ENCODE data around the gene CAMK2B. TPM values are rescaled to one million over a fixed set of nuclear protein-coding genes. Genes with fewer than 3 reads are reported as not detected.

Gene CAMK2B
- total RNA-seq, 1 experiment from 2014 or later, result not detected

- Histone ChIP-seq H3K27me3 (replicated peaks; ENCODE audit: control insufficient read depth, insufficient read depth, low read length) (no peaks in the 10 kb centered on the region), H3K9me3 (no peaks in the 10 kb centered on the region), H3K36me3 (ENCODE audit: control insufficient read depth, insufficient read depth, low read length) (no peaks in the 10 kb centered on the region), H3K4me1 (peaks cover 9% of the 10 kb centered on the region; the same call in 1 of the 2 replicates), H3K4me3 (ENCODE audit: low read depth, low read length) (no peak overlapping the region)
- peaks cover 9% of the 10 kb centered on the region for H3K9me3 Mint-ChIP-seq (ENCODE audit: unreplicated experiment)
- no peak overlapping the region for H3K27ac Mint-ChIP-seq (ENCODE audit: unreplicated experiment)
- TF ChIP-seq CTCF (IDR thresholded peaks at IDR 0.05; ENCODE audit: insufficient read depth in 1 of 2, low read depth in 1 of 2, low read length in 1 of 2, severe bottlenecking in 1 of 2, unreplicated experiment in 1 of 2), result no peak
- CTCF ChIA-PET, result no interaction called here
- no peaks in the 10 kb centered on the region for H3K4me1 Mint-ChIP-seq (ENCODE audit: low read depth, unreplicated experiment)
- POLR2A ChIA-PET, result no interaction called here
- no peaks in the 10 kb centered on the region for H3K36me3 Mint-ChIP-seq (ENCODE audit: insufficient read depth, unreplicated experiment)
- H3K27me3 Mint-ChIP-seq (ENCODE audit: insufficient read depth, unreplicated experiment), result no peaks in the 10 kb centered on the region
- H3K4me3 Mint-ChIP-seq (ENCODE audit: unreplicated experiment), result no peak overlapping the region
- intact Hi-C loops (cut with micrococcal nuclease; ENCODE audit: unreplicated experiment), result no loop called here
- no peak for DNase-seq
- BruUV-seq (replicated peaks), result no TSS peak
These were observed 68.2 kb downstream of the CAMK2B start for GRCh38 chr7:44257213-44257612.

GRCh38 chr7:44256459-44256858 is 68.9 kb downstream of the CAMK2B start:
- BruUV-seq (replicated peaks), result no TSS peak
- no peaks in the 10 kb centered on the region for H3K27me3 Mint-ChIP-seq (ENCODE audit: insufficient read depth, unreplicated experiment)
- CTCF ChIA-PET, result no interaction called here
- H3K9me3 Mint-ChIP-seq (ENCODE audit: unreplicated experiment), result peaks cover 9% of the 10 kb centered on the region
- Histone ChIP-seq H3K9me3 (no peaks in the 10 kb centered on the region), H3K27me3 (replicated peaks; ENCODE audit: control insufficient read depth, insufficient read depth, low read length) (no peaks in the 10 kb centered on the region), H3K4me3 (ENCODE audit: low read depth, low read length) (no peak overlapping the region), H3K4me1 (peaks cover 9% of the 10 kb centered on the region; the same call in 1 of the 2 replicates), H3K36me3 (ENCODE audit: control insufficient read depth, insufficient read depth, low read length) (no peaks in the 10 kb centered on the region)
- H3K4me1 Mint-ChIP-seq (ENCODE audit: low read depth, unreplicated experiment), result no peaks in the 10 kb centered on the region
- POLR2A ChIA-PET, result no interaction called here
- no peak for TF ChIP-seq CTCF (IDR thresholded peaks at IDR 0.05; ENCODE audit: insufficient read depth in 1 of 2, low read depth in 1 of 2, low read length in 1 of 2, severe bottlenecking in 1 of 2, unreplicated experiment in 1 of 2)
- no peak for DNase-seq
- H3K27ac Mint-ChIP-seq (ENCODE audit: unreplicated experiment), result no peak overlapping the region
- H3K36me3 Mint-ChIP-seq (ENCODE audit: insufficient read depth, unreplicated experiment), result no peaks in the 10 kb centered on the region
- H3K4me3 Mint-ChIP-seq (ENCODE audit: unreplicated experiment), result no peak overlapping the region
- intact Hi-C loops (cut with micrococcal nuclease; ENCODE audit: unreplicated experiment), result no loop called here

- intact Hi-C loops (cut with micrococcal nuclease; ENCODE audit: unreplicated experiment), result no loop called here
- TF ChIP-seq CTCF (IDR thresholded peaks at IDR 0.05; ENCODE audit: insufficient read depth in 1 of 2, low read depth in 1 of 2, low read length in 1 of 2, severe bottlenecking in 1 of 2, unreplicated experiment in 1 of 2), result no peak
- Histone ChIP-seq H3K4me3 (ENCODE audit: low read depth, low read length) (no peak overlapping the region), H3K27me3 (replicated peaks; ENCODE audit: control insufficient read depth, insufficient read depth, low read length) (no peaks in the 10 kb centered on the region; the same call in 1 of the 2 replicates), H3K9me3 (no peaks in the 10 kb centered on the region), H3K36me3 (ENCODE audit: control insufficient read depth, insufficient read depth, low read length) (no peaks in the 10 kb centered on the region), H3K4me1 (no peaks in the 10 kb centered on the region)
- no peaks in the 10 kb centered on the region for H3K27me3 Mint-ChIP-seq (ENCODE audit: insufficient read depth, unreplicated experiment)
- no TSS peak for BruUV-seq (replicated peaks)
- CTCF ChIA-PET, result no interaction called here
- no peaks in the 10 kb centered on the region for H3K36me3 Mint-ChIP-seq (ENCODE audit: insufficient read depth, unreplicated experiment)
- no peak for DNase-seq
- peaks cover 9% of the 10 kb centered on the region for H3K9me3 Mint-ChIP-seq (ENCODE audit: unreplicated experiment)
- POLR2A ChIA-PET, result no interaction called here
- no peak overlapping the region for H3K4me3 Mint-ChIP-seq (ENCODE audit: unreplicated experiment)
- no peaks in the 10 kb centered on the region for H3K4me1 Mint-ChIP-seq (ENCODE audit: low read depth, unreplicated experiment)
- no peak overlapping the region for H3K27ac Mint-ChIP-seq (ENCODE audit: unreplicated experiment)
These were observed 73.5 kb downstream of the CAMK2B start for GRCh38 chr7:44251881-44252280.

Data from Caco-2 (cell line).